ENCODE data around the gene SKI.
A peak's percentile ranks its signal among the peaks of the same experiment; 100 is the strongest.

SKI gene

GRCh38 chr1:2202008-2202575 lies 26.0 kb upstream of the SKI start:
- TF ChIP-seq MAX (IDR thresholded peaks at IDR 0.05; ENCODE audit: low read depth, low read length) (no peak), MYC (IDR thresholded peaks at IDR 0.05; ENCODE audit: low read depth, low read length) (no peak), POLR2A (IDR thresholded peaks at IDR 0.05; ENCODE audit: extremely low read depth, insufficient read length) (no peak)
- TF ChIP-seq, protein P1, sequence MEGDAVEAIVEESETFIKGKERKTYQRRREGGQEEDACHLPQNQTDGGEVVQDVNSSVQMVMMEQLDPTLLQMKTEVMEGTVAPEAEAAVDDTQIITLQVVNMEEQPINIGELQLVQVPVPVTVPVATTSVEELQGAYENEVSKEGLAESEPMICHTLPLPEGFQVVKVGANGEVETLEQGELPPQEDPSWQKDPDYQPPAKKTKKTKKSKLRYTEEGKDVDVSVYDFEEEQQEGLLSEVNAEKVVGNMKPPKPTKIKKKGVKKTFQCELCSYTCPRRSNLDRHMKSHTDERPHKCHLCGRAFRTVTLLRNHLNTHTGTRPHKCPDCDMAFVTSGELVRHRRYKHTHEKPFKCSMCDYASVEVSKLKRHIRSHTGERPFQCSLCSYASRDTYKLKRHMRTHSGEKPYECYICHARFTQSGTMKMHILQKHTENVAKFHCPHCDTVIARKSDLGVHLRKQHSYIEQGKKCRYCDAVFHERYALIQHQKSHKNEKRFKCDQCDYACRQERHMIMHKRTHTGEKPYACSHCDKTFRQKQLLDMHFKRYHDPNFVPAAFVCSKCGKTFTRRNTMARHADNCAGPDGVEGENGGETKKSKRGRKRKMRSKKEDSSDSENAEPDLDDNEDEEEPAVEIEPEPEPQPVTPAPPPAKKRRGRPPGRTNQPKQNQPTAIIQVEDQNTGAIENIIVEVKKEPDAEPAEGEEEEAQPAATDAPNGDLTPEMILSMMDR (IDR thresholded peaks at IDR 0.05; ENCODE audit: low read depth, low read length), result no peak
- no peak overlapping the region for H3K4me3 ChIP-seq (ENCODE audit: low read depth, low read length)
- no peak for DNase-seq (ENCODE audit: low read depth)

DNA sequence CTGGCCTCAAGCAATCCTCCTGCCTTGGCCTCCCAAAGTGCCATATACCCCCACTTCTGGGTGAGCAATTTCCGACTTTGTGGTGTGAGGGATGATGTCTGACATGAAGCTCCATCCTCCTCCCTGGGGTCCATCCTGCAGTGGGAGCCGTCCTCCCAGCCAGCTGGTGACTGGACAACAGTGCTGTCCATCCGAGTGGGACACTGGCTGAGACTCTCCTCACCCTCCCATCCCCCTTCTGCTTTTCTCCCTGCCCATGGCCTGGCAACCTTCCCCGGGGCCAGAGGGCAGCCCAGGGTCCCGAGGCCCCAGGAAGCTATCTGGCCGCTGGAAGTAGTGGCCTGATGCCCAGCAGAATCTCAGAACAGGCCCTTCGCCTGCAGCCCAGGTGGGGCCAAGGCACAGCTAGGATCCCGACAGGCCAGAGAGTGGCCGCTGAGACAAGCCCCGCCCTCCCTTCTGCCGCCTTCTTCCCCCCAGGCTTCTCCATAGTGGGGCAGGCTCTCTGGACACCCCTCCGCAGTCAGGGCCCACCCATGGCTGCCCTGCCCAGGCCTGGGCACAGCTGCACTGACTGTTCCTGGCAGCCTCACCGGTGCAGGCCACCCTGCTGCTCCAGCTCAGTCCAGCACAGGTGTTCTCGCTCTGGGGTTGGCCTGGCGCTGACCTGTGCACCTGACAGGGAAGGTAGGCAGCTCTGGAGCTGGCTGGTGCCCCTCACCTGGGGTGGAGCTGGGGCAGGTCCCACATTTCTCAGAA lies 25.1 kb upstream of the SKI start:
- TF ChIP-seq, protein P1 (IDR thresholded peaks at IDR 0.05; ENCODE audit: low read depth, low read length), result no peak
- TF ChIP-seq MYC (IDR thresholded peaks at IDR 0.05; ENCODE audit: low read depth, low read length), result no peak
- no peak for TF ChIP-seq MAX (IDR thresholded peaks at IDR 0.05; ENCODE audit: low read depth, low read length)
- TF ChIP-seq POLR2A (IDR thresholded peaks at IDR 0.05; ENCODE audit: extremely low read depth, insufficient read length), result no peak
- no peak overlapping the region for H3K4me3 ChIP-seq (ENCODE audit: low read depth, low read length)
- no peak for DNase-seq (ENCODE audit: low read depth)

DNA sequence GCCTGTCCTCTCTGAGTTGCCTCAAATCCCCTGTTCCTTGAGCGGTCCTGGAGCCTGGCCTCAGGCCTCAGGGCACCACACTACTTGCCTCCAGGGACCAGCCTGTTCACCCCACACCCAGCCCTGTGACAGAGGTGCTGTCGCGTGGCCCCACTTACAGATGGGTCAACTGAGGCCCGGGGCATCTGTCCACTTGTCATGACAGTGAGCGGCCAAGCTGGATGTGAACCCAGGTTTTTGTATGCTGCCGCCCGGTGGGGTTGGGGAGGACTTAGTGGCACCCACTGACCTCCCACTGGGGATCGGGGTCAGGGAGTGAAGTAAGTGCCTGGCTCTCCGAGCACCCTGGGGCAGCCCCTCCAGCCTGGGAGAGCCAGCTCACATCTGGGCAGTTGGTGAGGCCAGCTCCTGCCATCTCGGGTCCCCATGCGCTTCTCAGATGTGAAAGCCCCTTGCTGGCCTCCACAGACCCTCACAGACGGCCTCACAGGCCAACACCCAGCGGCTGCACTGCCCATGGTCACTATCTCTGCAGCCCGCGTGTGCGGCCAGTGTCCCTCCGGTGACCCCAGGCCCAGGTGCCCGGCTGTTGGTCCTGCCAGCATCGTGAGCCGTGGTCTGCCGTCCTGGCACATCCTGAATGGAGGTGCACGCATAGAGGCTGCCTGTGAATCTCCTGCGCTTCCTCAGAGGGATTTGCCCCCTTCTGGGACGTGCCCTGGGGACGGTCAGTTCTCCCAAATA lies 24.3 kb upstream of the SKI start:
- DNase-seq (ENCODE audit: low read depth), result no peak
- no peak overlapping the region for H3K4me3 ChIP-seq (ENCODE audit: low read depth, low read length)
- TF ChIP-seq MYC (IDR thresholded peaks at IDR 0.05; ENCODE audit: low read depth, low read length) (no peak), MAX (IDR thresholded peaks at IDR 0.05; ENCODE audit: low read depth, low read length) (no peak), POLR2A (IDR thresholded peaks at IDR 0.05; ENCODE audit: extremely low read depth, insufficient read length) (no peak)
- TF ChIP-seq, protein P1 (IDR thresholded peaks at IDR 0.05; ENCODE audit: low read depth, low read length), result no peak

DNA sequence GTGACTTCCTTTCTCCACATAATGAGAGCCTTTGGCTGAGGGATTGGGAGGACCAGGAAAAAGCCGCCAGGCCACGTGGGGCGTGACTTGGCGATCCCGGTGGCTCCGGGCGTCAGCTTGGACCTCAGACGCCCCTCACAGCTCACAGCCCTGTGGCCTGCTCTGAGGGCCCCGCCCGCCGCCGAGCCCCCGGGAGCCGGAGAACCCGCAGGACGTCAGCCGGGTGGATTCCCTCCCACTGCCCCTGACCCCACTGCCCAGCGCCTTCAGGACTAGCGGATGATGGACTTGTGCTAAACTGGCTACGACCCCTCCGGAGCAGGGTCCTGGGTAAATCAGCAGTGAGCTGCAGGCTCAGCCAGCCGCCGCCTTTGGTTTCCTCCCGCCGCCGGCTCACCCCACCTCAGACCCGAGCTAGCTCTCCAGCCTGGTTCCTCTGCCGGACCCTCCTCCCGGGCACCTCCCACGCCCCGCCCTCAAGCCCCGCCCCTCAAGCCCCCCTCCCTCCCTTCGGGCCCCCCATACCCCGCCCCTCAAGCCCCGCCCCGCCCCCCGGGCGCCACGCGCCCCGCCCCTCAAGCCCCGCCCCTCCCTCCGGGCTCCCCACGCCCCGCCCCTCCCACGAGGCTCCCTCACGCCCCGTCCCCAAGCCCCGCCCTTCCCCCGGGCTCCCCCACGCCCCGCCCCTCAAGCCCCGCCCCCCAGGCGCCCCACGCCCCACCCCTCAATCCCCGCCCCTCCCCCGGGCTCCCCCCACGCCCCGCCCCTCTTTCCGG lies 23.5 kb upstream of the SKI start:
- peak; percentile 83 for DNase-seq (ENCODE audit: low read depth)
- H3K4me3 ChIP-seq (ENCODE audit: low read depth, low read length), result peak overlapping the region; percentile 25
- TF ChIP-seq, protein P1 (IDR thresholded peaks at IDR 0.05; ENCODE audit: low read depth, low read length), result no peak
- TF ChIP-seq POLR2A (IDR thresholded peaks at IDR 0.05; ENCODE audit: extremely low read depth, insufficient read length) (no peak), MYC (IDR thresholded peaks at IDR 0.05; ENCODE audit: low read depth, low read length) (no peak), MAX (IDR thresholded peaks at IDR 0.05; ENCODE audit: low read depth, low read length) (no peak)

DNA sequence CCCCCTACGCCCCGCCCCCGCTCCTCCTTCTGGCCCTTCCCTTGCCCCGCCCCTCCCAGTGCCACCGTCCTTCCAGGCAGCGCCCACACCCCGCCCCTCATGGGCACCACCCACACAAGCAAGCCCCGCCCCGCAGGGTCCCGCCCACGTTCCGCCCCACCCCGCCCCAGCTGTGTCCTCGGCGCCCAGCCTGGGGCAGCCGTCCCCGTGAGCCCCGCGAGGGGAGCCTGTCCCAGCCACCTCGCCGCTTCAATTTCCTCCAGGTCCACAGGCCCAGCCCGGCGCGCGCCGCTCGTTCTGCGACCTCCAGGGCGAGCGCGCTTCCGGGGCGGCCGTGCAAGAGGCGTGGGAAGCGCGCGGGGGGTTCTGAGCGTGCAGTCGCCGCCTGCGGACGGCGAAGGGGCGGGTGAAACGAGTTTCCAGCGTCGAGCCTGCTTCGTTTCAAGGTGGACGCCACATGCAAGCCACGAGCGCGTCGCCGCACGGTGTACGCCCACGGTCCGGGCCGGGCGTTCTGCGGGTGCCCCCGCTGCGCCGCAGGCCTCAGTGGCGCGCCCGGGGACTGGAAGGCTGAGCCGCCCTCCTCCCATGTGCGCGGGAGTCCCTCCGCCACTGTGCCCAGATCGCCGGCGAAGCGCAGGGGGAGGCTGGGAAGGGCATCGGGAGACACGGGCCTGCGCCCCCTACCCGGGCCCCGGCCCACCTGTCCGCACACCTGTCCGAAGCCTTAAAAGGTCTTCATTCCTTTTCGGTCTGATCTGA lies 22.7 kb upstream of the SKI start:
- DNase-seq (ENCODE audit: low read depth), result peak; percentile 89
- TF ChIP-seq POLR2A (IDR thresholded peaks at IDR 0.05; ENCODE audit: extremely low read depth, insufficient read length), result no peak
- TF ChIP-seq, protein P1 (IDR thresholded peaks at IDR 0.05; ENCODE audit: low read depth, low read length), result no peak
- TF ChIP-seq MYC (IDR thresholded peaks at IDR 0.05; ENCODE audit: low read depth, low read length), result no peak
- no peak for TF ChIP-seq MAX (IDR thresholded peaks at IDR 0.05; ENCODE audit: low read depth, low read length)
- no peak overlapping the region for H3K4me3 ChIP-seq (ENCODE audit: low read depth, low read length)
